Osteocyte (in vitro differentiated cells): ENCODE results near the gene CHCHD3. TPM values are rescaled to one million over a fixed set of nuclear protein-coding genes. Genes with fewer than 3 reads are reported as not detected.

ENCODE experiments used
- DNase-seq: peaks from one replicate; pipeline ENCODE4 v3.0.0; 2021; ENCODE audit warnings: mixed read lengths; ENCODE audit not compliant: unreplicated experiment; ENCODE audit errors: extremely low spot score
- H3K27ac Mint-ChIP-seq: one replicate; pipeline ENCODE4 v1.8.0; 2021; ENCODE audit warnings: mild to moderate bottlenecking, mixed read lengths; ENCODE audit not compliant: unreplicated experiment
- H3K27me3 Mint-ChIP-seq: one replicate; pipeline ENCODE4 v1.8.0; 2021; ENCODE audit warnings: mixed read lengths; ENCODE audit not compliant: unreplicated experiment
- H3K36me3 Mint-ChIP-seq: one replicate; pipeline ENCODE4 v1.8.0; 2021; ENCODE audit warnings: mixed read lengths; ENCODE audit not compliant: unreplicated experiment
- H3K4me1 Mint-ChIP-seq: one replicate; pipeline ENCODE4 v1.8.0; 2021; ENCODE audit warnings: mixed read lengths; ENCODE audit not compliant: unreplicated experiment
- H3K4me3 Mint-ChIP-seq: one replicate; pipeline ENCODE4 v1.8.0; 2021; ENCODE audit warnings: mild to moderate bottlenecking, moderate library complexity, mixed read lengths; ENCODE audit not compliant: unreplicated experiment
- H3K9me3 Mint-ChIP-seq: one replicate; pipeline ENCODE4 v1.8.0; 2021; ENCODE audit warnings: mixed read lengths; ENCODE audit not compliant: unreplicated experiment
- total RNA-seq: library from RNA; stranded (reverse); gene quantifications from 2 replicates; pipeline ENCODE4 v1.2.1, GENCODE V29; 2021
- TF ChIP-seq, protein P1 (sequence below): fragments of 200-600 bp; sonication (generic); IDR thresholded peaks from 2 replicates; pipeline ENCODE4 v1.5.0; 2021; ENCODE audit warnings: antibody characterized with exemption, mild to moderate bottlenecking, moderate library complexity

CHCHD3 gene
- total RNA-seq, 1 donor from 2014 or later, result 47.4 TPM

DNA sequence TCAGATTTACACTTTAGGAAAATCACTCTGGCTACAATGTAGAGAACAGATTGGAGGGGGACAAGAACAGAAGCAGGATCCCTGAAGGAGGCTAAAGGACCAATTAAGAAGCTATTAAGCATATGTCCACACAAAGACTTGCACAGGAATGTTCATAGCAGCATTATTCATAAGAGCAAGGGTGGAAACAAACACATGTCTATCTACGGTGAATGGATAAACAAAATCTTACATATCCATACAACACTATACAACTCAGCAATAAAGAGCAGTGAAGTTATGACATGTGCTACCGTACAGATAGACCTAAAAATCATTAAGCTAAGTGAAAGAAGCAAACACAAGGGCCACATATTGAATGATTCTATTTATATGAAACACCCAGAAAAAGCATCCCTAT lies 10.4 kb downstream of the CHCHD3 start:
- no peak for DNase-seq
- Mint-ChIP-seq H3K36me3 (peaks cover 21% of the 10 kb centered on the region), H3K4me1 (no peaks in the 10 kb centered on the region), H3K9me3 (no peaks in the 10 kb centered on the region), H3K4me3 (no peak overlapping the region), H3K27ac (no peak overlapping the region), H3K27me3 (no peaks in the 10 kb centered on the region)
- TF ChIP-seq, protein P1, sequence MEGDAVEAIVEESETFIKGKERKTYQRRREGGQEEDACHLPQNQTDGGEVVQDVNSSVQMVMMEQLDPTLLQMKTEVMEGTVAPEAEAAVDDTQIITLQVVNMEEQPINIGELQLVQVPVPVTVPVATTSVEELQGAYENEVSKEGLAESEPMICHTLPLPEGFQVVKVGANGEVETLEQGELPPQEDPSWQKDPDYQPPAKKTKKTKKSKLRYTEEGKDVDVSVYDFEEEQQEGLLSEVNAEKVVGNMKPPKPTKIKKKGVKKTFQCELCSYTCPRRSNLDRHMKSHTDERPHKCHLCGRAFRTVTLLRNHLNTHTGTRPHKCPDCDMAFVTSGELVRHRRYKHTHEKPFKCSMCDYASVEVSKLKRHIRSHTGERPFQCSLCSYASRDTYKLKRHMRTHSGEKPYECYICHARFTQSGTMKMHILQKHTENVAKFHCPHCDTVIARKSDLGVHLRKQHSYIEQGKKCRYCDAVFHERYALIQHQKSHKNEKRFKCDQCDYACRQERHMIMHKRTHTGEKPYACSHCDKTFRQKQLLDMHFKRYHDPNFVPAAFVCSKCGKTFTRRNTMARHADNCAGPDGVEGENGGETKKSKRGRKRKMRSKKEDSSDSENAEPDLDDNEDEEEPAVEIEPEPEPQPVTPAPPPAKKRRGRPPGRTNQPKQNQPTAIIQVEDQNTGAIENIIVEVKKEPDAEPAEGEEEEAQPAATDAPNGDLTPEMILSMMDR, result no peak

DNA sequence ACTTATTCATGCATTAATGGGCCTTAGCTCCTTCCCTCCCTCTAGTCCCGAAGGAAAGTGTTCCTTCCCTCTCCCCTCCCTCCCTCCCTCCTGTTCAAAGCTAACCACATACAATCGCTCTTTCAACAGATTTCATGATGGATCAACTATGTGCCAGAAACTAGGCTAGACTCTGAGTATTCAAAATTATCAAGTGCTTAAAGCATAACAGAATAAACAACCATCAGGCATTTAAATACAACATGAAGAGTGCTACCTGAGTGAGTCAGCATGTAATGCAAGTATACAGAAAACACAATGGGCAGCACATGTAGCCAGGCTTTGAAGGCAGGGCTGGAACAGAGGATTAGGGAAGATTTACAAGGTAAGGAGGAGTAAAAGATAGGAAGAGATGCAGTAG lies 11.3 kb downstream of the CHCHD3 start:
- DNase-seq, result no peak
- no peak overlapping the region for H3K4me3 Mint-ChIP-seq
- H3K27me3 Mint-ChIP-seq, result no peaks in the 10 kb centered on the region
- H3K27ac Mint-ChIP-seq, result no peak overlapping the region
- peaks cover 3% of the 10 kb centered on the region for H3K4me1 Mint-ChIP-seq
- H3K9me3 Mint-ChIP-seq, result no peaks in the 10 kb centered on the region
- peaks cover 21% of the 10 kb centered on the region for H3K36me3 Mint-ChIP-seq
- TF ChIP-seq, protein P1, result no peak

DNA sequence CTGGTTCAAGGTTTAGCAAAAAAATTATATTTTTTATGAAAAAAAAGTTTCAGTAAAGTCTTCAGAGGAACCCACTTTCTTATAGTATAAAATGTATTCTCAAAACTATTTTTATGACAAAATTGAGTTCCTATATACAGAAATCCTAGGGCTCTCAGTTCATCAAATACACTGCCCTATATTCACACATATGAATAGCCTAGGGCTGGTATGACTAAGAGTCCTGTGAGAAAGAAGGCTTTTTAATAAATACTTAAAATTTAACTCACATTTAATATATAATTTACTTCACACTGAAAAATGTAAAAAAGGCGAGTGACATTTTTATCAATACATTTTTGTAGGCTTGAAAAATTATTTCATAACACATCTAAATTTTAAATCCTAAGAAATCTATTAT lies 16.6 kb downstream of the CHCHD3 start:
- Mint-ChIP-seq H3K9me3 (no peaks in the 10 kb centered on the region), H3K4me3 (no peak overlapping the region), H3K27ac (no peak overlapping the region), H3K27me3 (no peaks in the 10 kb centered on the region), H3K4me1 (peaks cover 10% of the 10 kb centered on the region), H3K36me3 (peaks cover 20% of the 10 kb centered on the region)
- TF ChIP-seq, protein P1, result no peak
- no peak for DNase-seq

DNA sequence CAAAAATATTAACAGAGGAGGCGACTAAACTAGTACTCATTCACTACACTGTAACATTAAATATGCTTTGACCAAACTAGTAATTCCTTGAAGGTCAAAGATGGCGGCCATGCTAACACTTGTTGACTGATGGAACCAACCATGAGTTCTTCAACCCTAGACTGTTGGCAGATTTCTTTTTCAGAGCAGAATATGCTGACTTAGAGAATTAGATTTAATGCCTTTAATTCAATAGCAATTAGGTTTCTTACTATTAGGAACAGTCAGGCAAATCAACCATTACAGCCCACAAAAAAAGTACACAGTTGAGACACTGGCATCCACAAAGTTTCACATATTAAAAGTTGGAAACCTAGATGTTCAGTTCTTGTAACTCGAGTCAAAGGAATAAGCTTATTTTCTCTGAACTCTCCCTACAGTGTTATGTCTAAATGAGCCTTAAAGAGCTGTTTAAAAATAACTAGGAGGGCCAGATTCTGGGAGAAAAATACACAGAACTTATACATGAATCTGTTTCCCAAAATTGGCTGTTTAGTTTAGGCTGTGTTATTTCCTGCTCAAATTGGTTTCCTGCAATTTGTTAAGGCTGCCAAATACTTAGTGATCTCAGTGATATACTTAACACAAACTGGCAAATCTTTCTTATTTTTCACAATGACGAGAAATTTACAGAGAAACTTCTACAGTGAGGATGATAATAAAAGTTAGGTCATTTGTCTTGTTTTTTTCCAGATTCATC lies 17.6 kb downstream of the CHCHD3 start:
- TF ChIP-seq, protein P1, result no peak
- Mint-ChIP-seq H3K36me3 (peaks cover 24% of the 10 kb centered on the region), H3K27me3 (no peaks in the 10 kb centered on the region), H3K9me3 (no peaks in the 10 kb centered on the region), H3K4me1 (peaks cover 10% of the 10 kb centered on the region), H3K27ac (no peak overlapping the region), H3K4me3 (no peak overlapping the region)
- DNase-seq, result no peak

DNA sequence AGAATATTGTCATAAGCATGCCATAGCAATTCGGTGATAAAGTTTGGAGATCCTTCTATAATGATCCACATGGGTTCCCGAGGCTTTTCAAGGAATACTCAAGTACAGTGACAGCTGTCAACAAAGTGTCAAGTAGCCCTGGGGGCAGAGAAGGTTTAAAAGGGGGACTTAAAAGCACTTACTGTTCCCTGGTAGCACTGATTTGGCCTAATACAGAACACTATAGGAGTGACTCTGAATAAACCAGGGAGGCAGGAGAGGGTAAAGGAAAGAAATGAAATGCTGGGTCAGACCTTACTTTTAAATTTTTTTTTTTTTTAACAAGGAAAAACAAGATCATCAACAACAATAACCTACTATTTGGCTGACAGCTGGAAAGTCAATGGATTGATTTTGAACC lies 20.1 kb downstream of the CHCHD3 start:
- TF ChIP-seq, protein P1, result no peak
- Mint-ChIP-seq H3K27me3 (no peaks in the 10 kb centered on the region), H3K27ac (no peak overlapping the region), H3K4me1 (peaks cover 10% of the 10 kb centered on the region), H3K36me3 (peaks cover 8% of the 10 kb centered on the region), H3K4me3 (no peak overlapping the region), H3K9me3 (no peaks in the 10 kb centered on the region)
- DNase-seq, result no peak
